Glomerular visceral epithelial cell (primary cell): ENCODE measurements around the gene ANKUB1.

ENCODE experiments used
- DNase-seq: peaks from one replicate; pipeline ENCODE4 v3.0.0-alpha.2; 2016; ENCODE audit errors: extremely low spot score

Gene ANKUB1

GRCh38 chr3:149763565-149764195, 28.7 kb downstream of the ANKUB1 start:
- DNase-seq = no peak

GRCh38 chr3:149753717-149754116, 38.6 kb downstream of the ANKUB1 start:
- no peak for DNase-seq

GRCh38 chr3:149752788-149753136, 39.6 kb downstream of the ANKUB1 start:
- DNase-seq = no peak

- peak; percentile 89 for DNase-seq
Observed at GRCh38 chr3:149752051-149752787, 40.1 kb downstream of the ANKUB1 start, which contains the start of gene COMMD2. Gene COMMD2, minus strand, starts transcription at chr3:149752489. Its CDS starts 45 bp downstream, at chr3:149752444.

GRCh38 chr3:149751551-149751950, 40.8 kb downstream of the ANKUB1 start:
- peak; percentile 3 for DNase-seq

GRCh38 chr3:149744606-149745005, 47.7 kb downstream of the ANKUB1 start:
- no peak for DNase-seq

GRCh38 chr3:149744151-149744550, 48.2 kb downstream of the ANKUB1 start:
- no peak for DNase-seq

- no peak for DNase-seq
Observed at GRCh38 chr3:149739396-149739795, 53.0 kb downstream of the ANKUB1 start.

- DNase-seq = no peak
Observed at GRCh38 chr3:149738876-149739275, 53.5 kb downstream of the ANKUB1 start.

- no peak for DNase-seq
Observed at GRCh38 chr3:149736953-149737205, 55.5 kb downstream of the ANKUB1 start.

GRCh38 chr3:149736175-149736952, 56.0 kb downstream of the ANKUB1 start:
- DNase-seq = peak; percentile 71

GRCh38 chr3:149732234-149732633, 60.1 kb downstream of the ANKUB1 start:
- DNase-seq = no peak

GRCh38 chr3:149727656-149728055, 64.7 kb downstream of the ANKUB1 start:
- DNase-seq = no peak

- DNase-seq = peak; percentile 12
Observed at GRCh38 chr3:149726716-149727407, 65.5 kb downstream of the ANKUB1 start.

GRCh38 chr3:149723781-149724180, 68.6 kb downstream of the ANKUB1 start:
- DNase-seq = no peak

- DNase-seq = no peak
Observed at GRCh38 chr3:149720918-149721317, 71.4 kb downstream of the ANKUB1 start.

- DNase-seq = peak; percentile 76
Observed at GRCh38 chr3:149717391-149718056, 74.8 kb downstream of the ANKUB1 start.

GRCh38 chr3:149716984-149717383, 75.4 kb downstream of the ANKUB1 start:
- no peak for DNase-seq

- no peak for DNase-seq
Observed at GRCh38 chr3:149715247-149715646, 77.1 kb downstream of the ANKUB1 start.

GRCh38 chr3:149713730-149714654, 78.4 kb downstream of the ANKUB1 start:
- no peak for DNase-seq
